Heart left ventricle (tissue), 16 donors: ENCODE data around the gene NDST3. TPM values are rescaled to one million over a fixed set of nuclear protein-coding genes. Genes with fewer than 3 reads are reported as not detected.

Experiments used
- ATAC-seq, 4 donors: fragments of 200-7000 bp; cut with Tn5 transposase; one replicate each; pipeline ENCODE4 v1.9.1; 2020 to 2022; ENCODE audit warnings: moderate library complexity in 4 of 4, mild to moderate bottlenecking in 3 of 4, moderate number of reproducible peaks in 1 of 4
- DNase-seq, 5 donors: peaks; one replicate each; pipeline ENCODE4 v3.0.0-alpha.2; 2020
- H3K27ac ChIP-seq, 12 donors: fragments of 200-600 bp; sonication (generic) in 4 of 12; one replicate each; pipeline versions ENCODE4 v1.5.0 to v1.8.0; 2016 to 2022; ENCODE audit warnings: mild to moderate bottlenecking in 2 of 12
- H3K27me3 ChIP-seq, 9 donors: fragments of 200-600 bp; sonication (generic) in 2 of 9; one replicate each; pipeline versions ENCODE4 v1.5.1 to v1.8.0; 2016 to 2022; ENCODE audit warnings: mild to moderate bottlenecking in 3 of 9
- H3K36me3 ChIP-seq, 9 donors: fragments of 200-600 bp; sonication (generic) in 2 of 9; one replicate each; pipeline versions ENCODE4 v1.5.0 to v1.8.0; 2018 to 2022; ENCODE audit warnings: mild to moderate bottlenecking in 2 of 9
- H3K4me1 ChIP-seq, 12 donors: fragments of 200-600 bp; sonication (generic) in 4 of 12; one replicate each; pipeline versions ENCODE4 v1.5.0 to v1.8.0; 2016 to 2022; ENCODE audit warnings: mild to moderate bottlenecking in 3 of 12
- H3K4me3 ChIP-seq, 12 donors: fragments of 200-600 bp; sonication (generic) in 4 of 12; one replicate each; pipeline versions ENCODE4 v1.5.0 to v1.8.0; 2017 to 2022; ENCODE audit warnings: mild to moderate bottlenecking in 9 of 12, moderate library complexity in 4 of 12
- H3K9me3 ChIP-seq, 12 donors: fragments of 200-600 bp; sonication (generic) in 4 of 12; one replicate each; pipeline versions ENCODE4 v1.5.0 to v1.8.0; 2016 to 2022; ENCODE audit warnings: mild to moderate bottlenecking in 1 of 12
- POLR2A ChIP-seq, 2 donors: fragments of 450-650 bp; IDR thresholded peaks; one replicate each; pipeline ENCODE4 v1.6.1; 2017; ENCODE audit warnings: antibody characterized with exemption in 2 of 2, mild to moderate bottlenecking in 2 of 2, moderate library complexity in 2 of 2
- WGBS, 4 donors: extraction: QIAGEN DNeasy Blood & Tissue Kit in 2 of 4; methylation state at CpG; one replicate each; pipeline versions ENCODE4 v1.1.5 to v1.1.7; 2013 to 2018; 5-methylcytosine and 5-hydroxymethylcytosine counted together
- intact Hi-C, 10 donors: fragments of 100-400 bp; cut with DNase I; formaldehyde crosslinking; loops; one replicate each; pipeline versions ENCODE4 v1.11.1 to v1.14.2; 2022
- polyA plus RNA-seq, 2 donors: library from polyadenylated mRNA; stranded (reverse); fragments of 200-250 nt; gene quantifications; one replicate each; pipeline ENCODE4 v1.2.3, GENCODE V29; 2013
- total RNA-seq, 9 donors: library from RNA; depleted of rRNA in 2 of 9; stranded (reverse); fragments of >200 nt in 2 of 9; fragmentation: NEBNext Ultra II Directional in 3 of 9; extraction: Animal tissue kit (Norgen Biotek cat#: 25700) in 3 of 9; gene quantifications; one replicate each; pipeline versions ENCODE4 v1.1.0 to v1.2.4, GENCODE V29; 2016 to 2023
- TF ChIP-seq, protein P1 (sequence below), 12 donors: fragments of 200-600 bp; sonication (generic) in 4 of 12; IDR thresholded peaks; one replicate each; pipeline versions ENCODE4 v1.5.0 to v1.8.0; 2018 to 2022; ENCODE audit warnings: antibody characterized with exemption in 12 of 12, mild to moderate bottlenecking in 5 of 12
- donor health status: ischemic (EF 13 %, LVEDD 7.1; RV severe dilation, severe dysfunction).
- donor health status: healthy with polysubstance abuse.
- donor health status: DM: no; HTN: yes; CAD: no.
- donor health status: DM: no; HTN: no; CAD: no.
- donor health status: ischemic (EF 25% LVEDD 6.9; RV normal size, moderate dysfunction).
- donor health status: ischemic (EF 25% LVEDD 5.7; RV mildly dilated, moderate dysfunction).
- donor health status: healthy.
- donor health status: DM: yes; HTN: yes; CAD: no.
- donor health status: ischemic (EF 35%, LVEDD 5.7; RV mildly dilated, moderate dysfunction).
- donor health status: nonischemic (EF 11% LVEDD 7.7; RV severe dilation, severe dysfunction).
- donor health status: DM: yes; HTN: yes; CAD: no.
- donor health status: PGD.
- donor health status: ischemic (EF 29% LVEDD 5.4; RV normal size, mild dysfunction).
- donor health status: nonischemic (EF 23%, LVEDD 6.1; RV moderate dilation, normal function).

NDST3 gene
- total and polyA plus RNA-seq, 11 donors = 0.29 TPM; not detected in 10

GRCh38 chr4:118154649-118155048 is 120.4 kb downstream of the NDST3 start:
- Histone ChIP-seq H3K27ac (no peak overlapping the region), H3K4me3 (no peak overlapping the region), H3K36me3 (no peaks in the 10 kb centered on the region), H3K9me3 (peaks cover 0 to 10% (median 3%) of the 10 kb centered on the region in 12 donors), H3K27me3 (no peaks in the 10 kb centered on the region), H3K4me1 (no peaks in the 10 kb centered on the region)
- ATAC-seq (no peak), DNase-seq (no peak)
- TF ChIP-seq, protein P1, sequence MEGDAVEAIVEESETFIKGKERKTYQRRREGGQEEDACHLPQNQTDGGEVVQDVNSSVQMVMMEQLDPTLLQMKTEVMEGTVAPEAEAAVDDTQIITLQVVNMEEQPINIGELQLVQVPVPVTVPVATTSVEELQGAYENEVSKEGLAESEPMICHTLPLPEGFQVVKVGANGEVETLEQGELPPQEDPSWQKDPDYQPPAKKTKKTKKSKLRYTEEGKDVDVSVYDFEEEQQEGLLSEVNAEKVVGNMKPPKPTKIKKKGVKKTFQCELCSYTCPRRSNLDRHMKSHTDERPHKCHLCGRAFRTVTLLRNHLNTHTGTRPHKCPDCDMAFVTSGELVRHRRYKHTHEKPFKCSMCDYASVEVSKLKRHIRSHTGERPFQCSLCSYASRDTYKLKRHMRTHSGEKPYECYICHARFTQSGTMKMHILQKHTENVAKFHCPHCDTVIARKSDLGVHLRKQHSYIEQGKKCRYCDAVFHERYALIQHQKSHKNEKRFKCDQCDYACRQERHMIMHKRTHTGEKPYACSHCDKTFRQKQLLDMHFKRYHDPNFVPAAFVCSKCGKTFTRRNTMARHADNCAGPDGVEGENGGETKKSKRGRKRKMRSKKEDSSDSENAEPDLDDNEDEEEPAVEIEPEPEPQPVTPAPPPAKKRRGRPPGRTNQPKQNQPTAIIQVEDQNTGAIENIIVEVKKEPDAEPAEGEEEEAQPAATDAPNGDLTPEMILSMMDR (IDR thresholded peaks at IDR 0.05) = no peak
- no peak for TF ChIP-seq POLR2A (IDR thresholded peaks at IDR 0.05)
- intact Hi-C loops = no loop called here
- WGBS, 4 donors = 78 to 88% (median 82%) methylated on average over 5 of the region's 5 CpGs

GRCh38 chr4:118155516-118155915 is 121.2 kb downstream of the NDST3 start:
- Histone ChIP-seq H3K36me3 (no peaks in the 10 kb centered on the region), H3K27me3 (no peaks in the 10 kb centered on the region), H3K27ac (no peak overlapping the region), H3K4me3 (no peak overlapping the region), H3K4me1 (no peaks in the 10 kb centered on the region), H3K9me3 (peaks cover 0 to 19% (median 11%) of the 10 kb centered on the region in 12 donors)
- intact Hi-C loops = no loop called here
- no peak for TF ChIP-seq POLR2A (IDR thresholded peaks at IDR 0.05)
- TF ChIP-seq, protein P1 (IDR thresholded peaks at IDR 0.05) = no peak
- DNase-seq = no peak
- no peak for ATAC-seq

GRCh38 chr4:118158763-118159375 is 124.6 kb downstream of the NDST3 start:
- intact Hi-C loops = no loop called here
- no peaks in the 10 kb centered on the region for H3K27me3 ChIP-seq
- H3K9me3 ChIP-seq = peaks cover 0 to 19% (median 13%) of the 10 kb centered on the region in 12 donors
- no peaks in the 10 kb centered on the region for H3K36me3 ChIP-seq
- no peak overlapping the region for H3K27ac ChIP-seq
- no peak overlapping the region for H3K4me3 ChIP-seq
- ATAC-seq = no peak
- WGBS, 4 donors = 26 to 47% (median 37%) methylated on average over 2 of the region's 2 CpGs
- no peak for DNase-seq
- H3K4me1 ChIP-seq = no peaks in the 10 kb centered on the region
- TF ChIP-seq, protein P1 (IDR thresholded peaks at IDR 0.05) = no peak

- Histone ChIP-seq H3K4me3 (no peak overlapping the region), H3K4me1 (no peaks in the 10 kb centered on the region), H3K27ac (no peak overlapping the region), H3K36me3 (no peaks in the 10 kb centered on the region), H3K27me3 (no peaks in the 10 kb centered on the region), H3K9me3 (peaks cover 0 to 28% (median 9%) of the 10 kb centered on the region in 12 donors)
- 91 to 97% (median 95%) methylated on average over 1 of the region's 1 CpG for WGBS, 4 donors
- TF ChIP-seq POLR2A (IDR thresholded peaks at IDR 0.05) = no peak
- TF ChIP-seq, protein P1 (IDR thresholded peaks at IDR 0.05) = no peak
- intact Hi-C loops = no loop called here
- ATAC-seq (no peak), DNase-seq (no peak)
Observed at GRCh38 chr4:118167306-118167705, 133.0 kb downstream of the NDST3 start.
